ENCODE measurements around the gene CBX5.
A peak's percentile ranks its signal among the peaks of the same experiment; 100 is the strongest.
"Not testable (repeated sequence)": the region's sequence is repeated elsewhere in the genome, so short reads cannot be mapped to it uniquely, and the experiment has no call there.

Gene CBX5

GRCh38 chr12:54265364-54265812 lies 14.5 kb downstream of the CBX5 start:
- DNase-seq, result peak in 1 of 2 experiments; percentile 42

- no peak for DNase-seq
These were observed 17.5 kb downstream of the CBX5 start for GRCh38 chr12:54262403-54262925.

- DNase-seq, result no peak
These were observed 18.0 kb downstream of the CBX5 start for GRCh38 chr12:54261815-54262402.

- peak; percentile 90 to 94 for DNase-seq
These were observed 20.5 kb downstream of the CBX5 start for GRCh38 chr12:54259194-54260011.

GRCh38 chr12:54258201-54258681 lies 21.7 kb downstream of the CBX5 start:
- no peak for DNase-seq

- DNase-seq, result no peak
These were observed 22.6 kb downstream of the CBX5 start for GRCh38 chr12:54257332-54257731.

GRCh38 chr12:54253240-54253639 lies 26.7 kb downstream of the CBX5 start:
- DNase-seq, result no peak

GRCh38 chr12:54251667-54252284 lies 28.1 kb downstream of the CBX5 start:
- DNase-seq, result peak in 1 of 2 experiments; percentile 52

- DNase-seq, result no peak
These were observed 30.4 kb downstream of the CBX5 start for GRCh38 chr12:54249489-54249888.

GRCh38 chr12:54246011-54246641 lies 33.8 kb downstream of the CBX5 start:
- DNase-seq, result no peak

- no peak for DNase-seq
These were observed 38.8 kb downstream of the CBX5 start for GRCh38 chr12:54240971-54241588.

GRCh38 chr12:54240129-54240528 lies 39.8 kb downstream of the CBX5 start:
- DNase-seq, result no peak

GRCh38 chr12:54239620-54240019 lies 40.3 kb downstream of the CBX5 start:
- DNase-seq, result no peak

GRCh38 chr12:54238531-54238930 lies 41.4 kb downstream of the CBX5 start:
- DNase-seq, result no peak

GRCh38 chr12:54232790-54233189 lies 47.1 kb downstream of the CBX5 start:
- DNase-seq, result no peak

GRCh38 chr12:54231269-54231668 lies 48.7 kb downstream of the CBX5 start:
- DNase-seq, result not testable (repeated sequence)

GRCh38 chr12:54230555-54230954 lies 49.4 kb downstream of the CBX5 start:
- DNase-seq, result no peak

GRCh38 chr12:54229624-54230212 lies 50.2 kb downstream of the CBX5 start:
- DNase-seq, result no peak

- DNase-seq, result no peak
These were observed 51.5 kb downstream of the CBX5 start for GRCh38 chr12:54228471-54228870.

GRCh38 chr12:54227927-54228326 lies 52.0 kb downstream of the CBX5 start:
- not testable (repeated sequence) for DNase-seq

GRCh38 chr12:54227376-54227775 lies 52.5 kb downstream of the CBX5 start:
- DNase-seq, result peak in 1 of 2 experiments; percentile 4

GRCh38 chr12:54225666-54226065 lies 54.3 kb downstream of the CBX5 start:
- no peak for DNase-seq
